Measurements from ENCODE around the gene BBS9.

The BBS9 gene

GRCh38 chr7:33346055-33346454 lies 216.7 kb downstream of the BBS9 start:
- Histone ChIP-seq H2BK120ac (ENCODE audit: low read depth, low read length) (no peak overlapping the region), H4K91ac (ENCODE audit: low read length) (no peak overlapping the region), H4K8ac (ENCODE audit: low read length) (no peak overlapping the region), H3K4ac (ENCODE audit: low read depth in 1 of 2, low read length in 2 of 2) (no peak overlapping the region), H3K79me1 (replicated peaks; ENCODE audit: low read length, poor library complexity, severe bottlenecking) (no peaks in the 10 kb centered on the region), H3K4me1 (ENCODE audit: control insufficient read depth, insufficient read depth, low read depth, low read length) (no peaks in the 10 kb centered on the region), H2BK5ac (ENCODE audit: low read depth, low read length, poor library complexity, severe bottlenecking) (no peak overlapping the region), H3K36me3 (ENCODE audit: control insufficient read depth in 1 of 2, insufficient read depth in 2 of 2, low read depth in 1 of 2, low read length in 2 of 2) (peaks cover 0 to 21% of the 10 kb centered on the region in 2 experiments), H3K14ac (ENCODE audit: low read length in 2 of 2) (no peak overlapping the region), H2AK5ac (ENCODE audit: low read length, severe bottlenecking) (no peak overlapping the region), H2AFZ (ENCODE audit: low read depth, low read length) (no peak overlapping the region), H3K9ac (ENCODE audit: low read length) (no peak overlapping the region), H3K4me2 (ENCODE audit: low read length, poor library complexity, severe bottlenecking) (no peak overlapping the region), H3K27me3 (ENCODE audit: control insufficient read depth in 1 of 2, insufficient read depth in 1 of 2, low read length in 2 of 2) (no peaks in the 10 kb centered on the region), H2BK15ac (ENCODE audit: low read depth, poor library complexity, severe bottlenecking) (no peak overlapping the region), H3K27ac (ENCODE audit: low read length, poor library complexity, severe bottlenecking) (no peak overlapping the region), H3K18ac (ENCODE audit: low read depth in 1 of 2, low read length in 2 of 2) (no peak overlapping the region), H3K23ac (ENCODE audit: low read length in 2 of 2) (no peak overlapping the region), H3K9me3 (ENCODE audit: control insufficient read depth, low read length) (no peaks in the 10 kb centered on the region), H2BK12ac (ENCODE audit: low read length in 2 of 2) (no peak overlapping the region), H3K4me3 (ENCODE audit: insufficient read depth in 1 of 2, low read depth in 1 of 2, low read length in 2 of 2) (no peak overlapping the region)
- no CpG with 5 or more reads among the region's 3 CpGs for WGBS
- DNase-seq: no peak

GRCh38 chr7:33350577-33350976 lies 221.2 kb downstream of the BBS9 start:
- no peak overlapping the region for H3K4ac ChIP-seq (ENCODE audit: low read depth in 1 of 2, low read length in 2 of 2)
- H2BK5ac ChIP-seq (ENCODE audit: low read depth, low read length, poor library complexity, severe bottlenecking): no peak overlapping the region
- no peak overlapping the region for H2AK5ac ChIP-seq (ENCODE audit: low read length, severe bottlenecking)
- H2BK12ac ChIP-seq (ENCODE audit: low read length in 2 of 2): no peak overlapping the region
- H2BK15ac ChIP-seq (ENCODE audit: low read depth, poor library complexity, severe bottlenecking): no peak overlapping the region
- H3K79me1 ChIP-seq (replicated peaks; ENCODE audit: low read length, poor library complexity, severe bottlenecking): no peaks in the 10 kb centered on the region
- H3K9ac ChIP-seq (ENCODE audit: low read length): no peak overlapping the region
- H2AFZ ChIP-seq (ENCODE audit: low read depth, low read length): no peak overlapping the region
- DNase-seq: no peak
- no peak overlapping the region for H3K23ac ChIP-seq (ENCODE audit: low read length in 2 of 2)
- no peak overlapping the region for H3K18ac ChIP-seq (ENCODE audit: low read depth in 1 of 2, low read length in 2 of 2)
- H3K27ac ChIP-seq (ENCODE audit: low read length, poor library complexity, severe bottlenecking): no peak overlapping the region
- no peak overlapping the region for H3K4me3 ChIP-seq (ENCODE audit: insufficient read depth in 1 of 2, low read depth in 1 of 2, low read length in 2 of 2)
- H3K14ac ChIP-seq (ENCODE audit: low read length in 2 of 2): no peak overlapping the region
- no peak overlapping the region for H2BK120ac ChIP-seq (ENCODE audit: low read depth, low read length)
- peaks cover 2 to 20% of the 10 kb centered on the region in 2 experiments for H3K36me3 ChIP-seq (ENCODE audit: control insufficient read depth in 1 of 2, insufficient read depth in 2 of 2, low read depth in 1 of 2, low read length in 2 of 2)
- no peaks in the 10 kb centered on the region for H3K9me3 ChIP-seq (ENCODE audit: control insufficient read depth, low read length)
- no peak overlapping the region for H4K91ac ChIP-seq (ENCODE audit: low read length)
- 98% methylated on average over 5 of the region's 7 CpGs for WGBS
- no peak overlapping the region for H4K8ac ChIP-seq (ENCODE audit: low read length)
- no peaks in the 10 kb centered on the region for H3K27me3 ChIP-seq (ENCODE audit: control insufficient read depth in 1 of 2, insufficient read depth in 1 of 2, low read length in 2 of 2)
- no peak overlapping the region for H3K4me2 ChIP-seq (ENCODE audit: low read length, poor library complexity, severe bottlenecking)
- no peaks in the 10 kb centered on the region for H3K4me1 ChIP-seq (ENCODE audit: control insufficient read depth, insufficient read depth, low read depth, low read length)

GRCh38 chr7:33351709-33352108 lies 222.3 kb downstream of the BBS9 start:
- H3K36me3 ChIP-seq (ENCODE audit: control insufficient read depth in 1 of 2, insufficient read depth in 2 of 2, low read depth in 1 of 2, low read length in 2 of 2): peaks cover 2 to 15% of the 10 kb centered on the region in 2 experiments
- H2BK5ac ChIP-seq (ENCODE audit: low read depth, low read length, poor library complexity, severe bottlenecking): no peak overlapping the region
- no peak overlapping the region for H3K23ac ChIP-seq (ENCODE audit: low read length in 2 of 2)
- no peak overlapping the region for H3K4ac ChIP-seq (ENCODE audit: low read depth in 1 of 2, low read length in 2 of 2)
- H3K9me3 ChIP-seq (ENCODE audit: control insufficient read depth, low read length): no peaks in the 10 kb centered on the region
- no peak overlapping the region for H3K18ac ChIP-seq (ENCODE audit: low read depth in 1 of 2, low read length in 2 of 2)
- H3K4me2 ChIP-seq (ENCODE audit: low read length, poor library complexity, severe bottlenecking): no peak overlapping the region
- H4K91ac ChIP-seq (ENCODE audit: low read length): no peak overlapping the region
- no peak overlapping the region for H3K4me3 ChIP-seq (ENCODE audit: insufficient read depth in 1 of 2, low read depth in 1 of 2, low read length in 2 of 2)
- no peak overlapping the region for H3K27ac ChIP-seq (ENCODE audit: low read length, poor library complexity, severe bottlenecking)
- H2AFZ ChIP-seq (ENCODE audit: low read depth, low read length): no peak overlapping the region
- H4K8ac ChIP-seq (ENCODE audit: low read length): no peak overlapping the region
- H2AK5ac ChIP-seq (ENCODE audit: low read length, severe bottlenecking): no peak overlapping the region
- H3K14ac ChIP-seq (ENCODE audit: low read length in 2 of 2): no peak overlapping the region
- no peak overlapping the region for H2BK15ac ChIP-seq (ENCODE audit: low read depth, poor library complexity, severe bottlenecking)
- H3K9ac ChIP-seq (ENCODE audit: low read length): no peak overlapping the region
- no peak overlapping the region for H2BK12ac ChIP-seq (ENCODE audit: low read length in 2 of 2)
- no peaks in the 10 kb centered on the region for H3K79me1 ChIP-seq (replicated peaks; ENCODE audit: low read length, poor library complexity, severe bottlenecking)
- 87% methylated on average over 7 of the region's 9 CpGs for WGBS
- no peaks in the 10 kb centered on the region for H3K27me3 ChIP-seq (ENCODE audit: control insufficient read depth in 1 of 2, insufficient read depth in 1 of 2, low read length in 2 of 2)
- H2BK120ac ChIP-seq (ENCODE audit: low read depth, low read length): no peak overlapping the region
- DNase-seq: no peak
- no peaks in the 10 kb centered on the region for H3K4me1 ChIP-seq (ENCODE audit: control insufficient read depth, insufficient read depth, low read depth, low read length)

- no peaks in the 10 kb centered on the region for H3K79me1 ChIP-seq (replicated peaks; ENCODE audit: low read length, poor library complexity, severe bottlenecking)
- 86% methylated on average over 4 of the region's 5 CpGs for WGBS
- DNase-seq: no peak
These were observed 224.8 kb downstream of the BBS9 start for GRCh38 chr7:33354201-33354600.

More at GRCh38 chr7:33354201-33354600, 224.8 kb downstream of the BBS9 start:
- no peaks in the 10 kb centered on the region for H3K9me3 ChIP-seq (ENCODE audit: control insufficient read depth, low read length)
- no peak overlapping the region for H3K4me2 ChIP-seq (ENCODE audit: low read length, poor library complexity, severe bottlenecking)
- no peak overlapping the region for H3K23ac ChIP-seq (ENCODE audit: low read length in 2 of 2)
- no peak overlapping the region for H3K14ac ChIP-seq (ENCODE audit: low read length in 2 of 2)
- H2BK120ac ChIP-seq (ENCODE audit: low read depth, low read length): no peak overlapping the region
- H4K91ac ChIP-seq (ENCODE audit: low read length): no peak overlapping the region
- no peaks in the 10 kb centered on the region for H3K4me1 ChIP-seq (ENCODE audit: control insufficient read depth, insufficient read depth, low read depth, low read length)
- H3K27me3 ChIP-seq (ENCODE audit: control insufficient read depth in 1 of 2, insufficient read depth in 1 of 2, low read length in 2 of 2): no peaks in the 10 kb centered on the region
- no peak overlapping the region for H3K4ac ChIP-seq (ENCODE audit: low read depth in 1 of 2, low read length in 2 of 2)
- no peak overlapping the region for H3K27ac ChIP-seq (ENCODE audit: low read length, poor library complexity, severe bottlenecking)
- H3K36me3 ChIP-seq (ENCODE audit: control insufficient read depth in 1 of 2, insufficient read depth in 2 of 2, low read depth in 1 of 2, low read length in 2 of 2): peaks cover 2 to 15% of the 10 kb centered on the region in 2 experiments
- H3K18ac ChIP-seq (ENCODE audit: low read depth in 1 of 2, low read length in 2 of 2): no peak overlapping the region
- H2BK5ac ChIP-seq (ENCODE audit: low read depth, low read length, poor library complexity, severe bottlenecking): no peak overlapping the region
- H3K9ac ChIP-seq (ENCODE audit: low read length): no peak overlapping the region
- H2BK15ac ChIP-seq (ENCODE audit: low read depth, poor library complexity, severe bottlenecking): no peak overlapping the region
- no peak overlapping the region for H2AK5ac ChIP-seq (ENCODE audit: low read length, severe bottlenecking)
- no peak overlapping the region for H2AFZ ChIP-seq (ENCODE audit: low read depth, low read length)
- no peak overlapping the region for H2BK12ac ChIP-seq (ENCODE audit: low read length in 2 of 2)
- no peak overlapping the region for H4K8ac ChIP-seq (ENCODE audit: low read length)
- no peak overlapping the region for H3K4me3 ChIP-seq (ENCODE audit: insufficient read depth in 1 of 2, low read depth in 1 of 2, low read length in 2 of 2)
